ENCODE results near the gene ACO1. TPM values are rescaled to one million over a fixed set of nuclear protein-coding genes. Genes with fewer than 3 reads are reported as not detected.

ACO1 gene
- total and polyA plus RNA-seq, 4 donors: 41.3 to 78.5 (median 59.5) TPM

- no peak for TF ChIP-seq REST (IDR thresholded peaks at IDR 0.05)
- TF ChIP-seq TAF1 (conservative IDR thresholded peaks at IDR 0.05): no peak
- TF ChIP-seq RAD21 (IDR thresholded peaks at IDR 0.05): no peak
- no peak for TF ChIP-seq FOXA2 (IDR thresholded peaks at IDR 0.05)
- TF ChIP-seq FOXA1 (IDR thresholded peaks at IDR 0.05): no peak
- no peak for TF ChIP-seq CTCF (IDR thresholded peaks at IDR 0.05; ENCODE audit: low read depth, low read length, missing input control)
- no peak for TF ChIP-seq EGR1 (IDR thresholded peaks at IDR 0.05; ENCODE audit: low read depth in 2 of 2)
- no peak for TF ChIP-seq JUND (IDR thresholded peaks at IDR 0.05)
- TF ChIP-seq ATF3 (IDR thresholded peaks at IDR 0.05): no peak
- TF ChIP-seq MAX (IDR thresholded peaks at IDR 0.05): no peak
- no peak for TF ChIP-seq NR2F2 (IDR thresholded peaks at IDR 0.05)
- Histone ChIP-seq H3K27ac (ENCODE audit: low read depth in 1 of 2, low read length in 2 of 2) (no peak overlapping the region), H3K9ac (ENCODE audit: low read depth in 1 of 2, low read length in 2 of 2) (no peak overlapping the region), H3K27me3 (ENCODE audit: control insufficient read depth in 4 of 4, insufficient read depth in 4 of 4, low read length in 3 of 4) (peaks cover 0 to 2% (median 0%) of the 10 kb centered on the region in 4 donors), H3K4me3 (ENCODE audit: low read depth in 1 of 3, low read length in 3 of 3) (no peak overlapping the region), H3K4me1 (ENCODE audit: control insufficient read depth in 4 of 4, insufficient read depth in 4 of 4, low read length in 3 of 4) (no peaks in the 10 kb centered on the region), H3K9me3 (ENCODE audit: control insufficient read depth in 4 of 4, low read length in 3 of 4) (no peaks in the 10 kb centered on the region), H3K36me3 (ENCODE audit: control insufficient read depth in 4 of 4, insufficient read depth in 3 of 4, low read depth in 1 of 4, low read length in 3 of 4) (no peaks in the 10 kb centered on the region)
- 65% methylated on average over 6 of the region's 6 CpGs for WGBS
- no peak for DNase-seq (ENCODE audit: low spot score)
These were observed 49.2 kb upstream of the ACO1 start for GRCh38 chr9:32334916-32335895.

GRCh38 chr9:32339424-32339823 lies 45.0 kb upstream of the ACO1 start:
- H3K4me3 ChIP-seq (ENCODE audit: low read depth in 1 of 3, low read length in 3 of 3): no peak overlapping the region
- no peak overlapping the region for H3K27ac ChIP-seq (ENCODE audit: low read depth in 1 of 2, low read length in 2 of 2)
- H3K9ac ChIP-seq (ENCODE audit: low read depth in 1 of 2, low read length in 2 of 2): no peak overlapping the region
- no peak for TF ChIP-seq YY1 (IDR thresholded peaks at IDR 0.05)
- H3K36me3 ChIP-seq (ENCODE audit: control insufficient read depth in 4 of 4, insufficient read depth in 3 of 4, low read depth in 1 of 4, low read length in 3 of 4): no peaks in the 10 kb centered on the region
- no peak for DNase-seq (ENCODE audit: low spot score)
- 83% methylated on average over 2 of the region's 2 CpGs for WGBS
- peaks cover 0 to 2% (median 0%) of the 10 kb centered on the region in 4 donors for H3K27me3 ChIP-seq (ENCODE audit: control insufficient read depth in 4 of 4, insufficient read depth in 4 of 4, low read length in 3 of 4)
- no peaks in the 10 kb centered on the region for H3K9me3 ChIP-seq (ENCODE audit: control insufficient read depth in 4 of 4, low read length in 3 of 4)
- no peaks in the 10 kb centered on the region for H3K4me1 ChIP-seq (ENCODE audit: control insufficient read depth in 4 of 4, insufficient read depth in 4 of 4, low read length in 3 of 4)

Data from liver (tissue), 9 donors.